Sciatic nerve (tissue), 2 donors: ENCODE measurements around the gene SAA1. TPM values are rescaled to one million over a fixed set of nuclear protein-coding genes. Genes with fewer than 3 reads are reported as not detected.
A peak's percentile ranks its signal among the peaks of the same experiment; 100 is the strongest.
"Not testable (repeated sequence)": the region's sequence is repeated elsewhere in the genome, so short reads cannot be mapped to it uniquely, and the experiment has no call there.

Source experiments
- ATAC-seq: fragments of 200-7000 bp; cut with Tn5 transposase; one replicate; pipeline ENCODE4 v1.9.1; 2020; ENCODE audit warnings: mild to moderate bottlenecking, moderate library complexity
- DNase-seq: peaks from one replicate; pipeline ENCODE4 v3.0.0-alpha.2; 2020; ENCODE audit warnings: low spot score
- intact Hi-C: fragments of 100-400 bp; cut with DNase I; formaldehyde crosslinking; loops from one replicate; pipeline ENCODE4 v1.14.2; 2022
- total RNA-seq: library from RNA; stranded (reverse); fragmentation: NEBNext Ultra II Directional; extraction: Animal tissue kit (Norgen Biotek cat#: 25700); gene quantifications from one replicate; pipeline ENCODE4 v1.2.1, GENCODE V29; 2021
- donor health status: DM: no; HTN: no; CAD: no.
- donor health status: DM: no; HTN: no; CAD: no.

Gene SAA1
- total RNA-seq: 11.6 TPM

- intact Hi-C loops: no loop called here
- DNase-seq (no peak), ATAC-seq (no peak)
Measured at GRCh38 chr11:18265949-18266348, at the start of gene SAA1. Gene SAA1, plus strand, starts transcription at chr11:18266264. Its CDS starts 624 bp downstream, at chr11:18266888.

GRCh38 chr11:18221274-18221876 is 44.7 kb upstream of the SAA1 start:
- ATAC-seq (no peak), DNase-seq (no peak)
- intact Hi-C loops: no loop called here

- intact Hi-C loops: no loop called here
- ATAC-seq (no peak), DNase-seq (no peak)
Measured at GRCh38 chr11:18222814-18223421, 43.1 kb upstream of the SAA1 start.

GRCh38 chr11:18223591-18224387 is 42.3 kb upstream of the SAA1 start:
- no peak for ATAC-seq
- no peak for DNase-seq
- intact Hi-C loops: no loop called here

- DNase-seq (no peak), ATAC-seq (no peak)
- intact Hi-C loops: no loop called here
Measured at GRCh38 chr11:18225913-18226312, 40.2 kb upstream of the SAA1 start.

- DNase-seq (no peak), ATAC-seq (no peak)
- intact Hi-C loops: no loop called here
Measured at GRCh38 chr11:18229501-18229900, 36.6 kb upstream of the SAA1 start.

GRCh38 chr11:18230859-18231258 is 35.2 kb upstream of the SAA1 start:
- intact Hi-C loops: no loop called here
- no peak for DNase-seq
- no peak for ATAC-seq

- DNase-seq (no peak), ATAC-seq (no peak)
- intact Hi-C loops: no loop called here
Measured at GRCh38 chr11:18233912-18234311, 32.2 kb upstream of the SAA1 start.

- no peak for ATAC-seq
- no peak for DNase-seq
- intact Hi-C loops: no loop called here
Measured at GRCh38 chr11:18235394-18236334, 30.4 kb upstream of the SAA1 start.

- DNase-seq: no peak
- no peak for ATAC-seq
- intact Hi-C loops: no loop called here
Measured at GRCh38 chr11:18236664-18237356, 29.3 kb upstream of the SAA1 start, which contains the start of gene SAA4. Gene SAA4, minus strand, starts transcription at chr11:18236802. Its CDS starts 876 bp downstream, at chr11:18235926.

- no peak for DNase-seq
- intact Hi-C loops: no loop called here
- no peak for ATAC-seq
Measured at GRCh38 chr11:18239655-18240054, 26.4 kb upstream of the SAA1 start.

GRCh38 chr11:18243783-18244362 is 22.2 kb upstream of the SAA1 start:
- intact Hi-C loops: no loop called here
- ATAC-seq (no peak), DNase-seq (peak; percentile 62)

GRCh38 chr11:18245396-18245795 is 20.7 kb upstream of the SAA1 start:
- DNase-seq (no peak), ATAC-seq (no peak)
- intact Hi-C loops: no loop called here

- intact Hi-C loops, DNase-seq: not testable (repeated sequence)
- peak; percentile 32 for ATAC-seq
Measured at GRCh38 chr11:18246379-18247190, 19.5 kb upstream of the SAA1 start.

GRCh38 chr11:18247191-18247581 is 18.9 kb upstream of the SAA1 start:
- ATAC-seq, DNase-seq, intact Hi-C loops: not testable (repeated sequence)

- ATAC-seq (no peak), DNase-seq (no peak)
- intact Hi-C loops: no loop called here
Measured at GRCh38 chr11:18248561-18248960, 17.5 kb upstream of the SAA1 start, which contains the start of gene SAA2. Gene SAA2, minus strand, starts transcription at chr11:18248668. Its CDS starts 657 bp downstream, at chr11:18248011.

GRCh38 chr11:18253233-18253632 is 12.8 kb upstream of the SAA1 start:
- intact Hi-C loops: no loop called here
- ATAC-seq: no peak

More at GRCh38 chr11:18253233-18253632, 12.8 kb upstream of the SAA1 start:
- DNase-seq: no peak
